ENCODE results near the gene TMEM125. TPM values are rescaled to one million over a fixed set of nuclear protein-coding genes. Genes with fewer than 3 reads are reported as not detected.

The TMEM125 gene
- total RNA-seq, 1 donor from 2014 or later: 0.73 TPM

DNA sequence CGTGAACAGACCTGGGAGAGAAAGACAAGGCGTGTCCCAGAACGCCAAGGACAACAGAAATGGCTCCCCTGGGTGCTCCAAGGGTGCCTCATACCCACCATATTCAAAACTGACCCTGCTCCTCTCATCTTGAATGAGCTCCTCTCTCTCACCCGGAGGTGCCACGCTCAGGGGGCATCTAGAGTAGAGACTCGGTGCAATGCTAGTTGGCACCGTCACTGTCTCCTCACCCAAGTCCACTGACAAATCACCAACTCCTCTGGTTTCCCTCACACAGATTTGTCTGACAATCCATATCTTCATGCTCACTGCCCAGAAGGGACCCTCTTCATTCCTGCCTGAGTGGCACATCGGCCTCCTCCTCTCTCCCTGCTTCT, 5.0 kb downstream of the TMEM125 start:
- Mint-ChIP-seq H3K27me3 (ENCODE audit: insufficient read depth, low read depth) (peaks cover 21% of the 10 kb centered on the region), H3K4me1 (peaks cover 3% of the 10 kb centered on the region), H3K9me3 (peaks cover under 1% of the 10 kb centered on the region), H3K4me3 (no peak overlapping the region), H3K27ac (peak overlapping the region; percentile 43), H3K36me3 (no peaks in the 10 kb centered on the region)
- TF ChIP-seq EZH2phosphoT487 (IDR thresholded peaks at IDR 0.05): no peak
- H3K9ac ChIP-seq: no peak overlapping the region
- peaks cover 13% of the 10 kb centered on the region for H3K4me1 ChIP-seq
- no peaks in the 10 kb centered on the region for H3K79me2 ChIP-seq (ENCODE audit: low read depth)
- no peaks in the 10 kb centered on the region for H3K27me3 ChIP-seq
- H3K4me2 ChIP-seq: no peak overlapping the region
- no peak overlapping the region for H3K4me3 ChIP-seq
- no peak for DNase-seq (ENCODE audit: low spot score)
- no peaks in the 10 kb centered on the region for H3K36me3 ChIP-seq
- H4K20me1 ChIP-seq (ENCODE audit: low read depth): no peaks in the 10 kb centered on the region
- H3F3A ChIP-seq (ENCODE audit: low read depth): no peaks in the 10 kb centered on the region
- H3K27ac ChIP-seq: no peak overlapping the region
- H2AFZ ChIP-seq (replicated peaks): no peak overlapping the region
- no peaks in the 10 kb centered on the region for H3K9me3 ChIP-seq (ENCODE audit: low read depth)

DNA sequence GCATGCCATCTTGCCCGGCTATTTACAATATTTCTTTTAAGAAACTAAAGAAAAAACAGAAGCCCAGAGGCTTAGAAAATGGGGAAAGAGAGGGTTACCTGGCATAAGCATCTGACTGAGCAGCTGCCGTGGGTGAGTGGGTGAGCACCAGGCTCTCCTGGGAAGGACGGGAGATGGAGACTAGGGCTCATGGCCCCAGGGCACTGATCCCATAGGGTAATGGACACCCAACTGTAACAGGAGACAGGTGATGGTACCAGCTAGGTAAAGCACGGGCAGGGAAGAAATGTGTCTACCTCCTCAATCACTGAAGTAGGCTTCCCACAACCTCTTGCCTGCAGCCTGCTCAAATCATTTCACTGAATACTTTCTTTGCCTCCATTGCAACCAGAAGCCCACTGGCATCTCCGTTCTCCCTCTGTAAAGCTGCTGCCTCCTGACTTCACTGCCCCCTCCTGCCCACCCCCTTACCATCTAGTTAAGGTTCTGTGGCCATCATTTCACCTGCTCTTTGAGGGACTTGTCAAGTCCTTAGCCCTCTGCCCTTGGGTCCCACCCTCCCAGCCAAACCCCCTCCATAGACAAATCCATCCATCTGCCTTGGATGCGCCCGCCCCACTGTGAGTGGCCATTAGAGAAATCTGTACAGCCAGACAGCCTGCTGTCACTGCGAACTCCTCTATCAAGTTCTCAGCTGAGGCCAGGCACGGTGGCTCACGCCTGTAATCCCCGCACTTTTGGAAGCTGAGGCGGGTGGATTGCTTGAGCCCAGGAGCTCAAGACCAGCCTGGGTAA, 6.2 kb downstream of the TMEM125 start:
- Mint-ChIP-seq H3K27ac (no peak overlapping the region), H3K4me3 (no peak overlapping the region)
- H4K20me1 ChIP-seq (ENCODE audit: low read depth): no peaks in the 10 kb centered on the region

DNA sequence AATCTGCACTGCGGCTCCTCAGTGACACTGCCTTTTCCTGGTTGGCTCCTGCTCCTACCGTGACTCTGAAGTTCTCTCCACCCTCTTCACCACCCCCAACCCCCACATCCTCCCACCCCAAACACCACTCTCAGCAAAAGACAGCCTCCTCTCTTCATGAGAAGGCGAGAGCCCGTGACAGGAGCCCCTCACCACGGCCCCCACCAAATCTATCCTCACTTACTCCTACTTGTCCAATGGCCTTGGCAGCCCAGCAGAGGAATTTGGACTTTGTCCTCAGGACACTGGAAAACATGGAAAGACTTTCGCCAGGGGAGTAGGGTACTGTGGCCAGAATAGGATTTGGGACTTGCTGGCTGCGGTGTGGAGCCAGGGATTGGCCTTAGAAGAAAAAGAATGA, 6.9 kb downstream of the TMEM125 start:
- H3K9ac ChIP-seq: no peak overlapping the region
- no peak overlapping the region for H3K27ac ChIP-seq
- H3K79me2 ChIP-seq (ENCODE audit: low read depth): no peaks in the 10 kb centered on the region
- H3K4me1 Mint-ChIP-seq: peaks cover 11% of the 10 kb centered on the region
- H3K36me3 Mint-ChIP-seq: no peaks in the 10 kb centered on the region
- no peak overlapping the region for H3K4me2 ChIP-seq
- H3K27me3 ChIP-seq: no peaks in the 10 kb centered on the region
- H3K9me3 Mint-ChIP-seq: peaks cover 6% of the 10 kb centered on the region
- no peaks in the 10 kb centered on the region for H3K4me1 ChIP-seq
- H2AFZ ChIP-seq (replicated peaks): no peak overlapping the region
- peaks cover 22% of the 10 kb centered on the region for H3K27me3 Mint-ChIP-seq (ENCODE audit: insufficient read depth, low read depth)
- peak overlapping the region; percentile 48 for H3K27ac Mint-ChIP-seq
- H3K9me3 ChIP-seq (ENCODE audit: low read depth): no peaks in the 10 kb centered on the region
- no peak for DNase-seq (ENCODE audit: low spot score)
- H3K4me3 Mint-ChIP-seq: no peak overlapping the region
- TF ChIP-seq, protein P1, sequence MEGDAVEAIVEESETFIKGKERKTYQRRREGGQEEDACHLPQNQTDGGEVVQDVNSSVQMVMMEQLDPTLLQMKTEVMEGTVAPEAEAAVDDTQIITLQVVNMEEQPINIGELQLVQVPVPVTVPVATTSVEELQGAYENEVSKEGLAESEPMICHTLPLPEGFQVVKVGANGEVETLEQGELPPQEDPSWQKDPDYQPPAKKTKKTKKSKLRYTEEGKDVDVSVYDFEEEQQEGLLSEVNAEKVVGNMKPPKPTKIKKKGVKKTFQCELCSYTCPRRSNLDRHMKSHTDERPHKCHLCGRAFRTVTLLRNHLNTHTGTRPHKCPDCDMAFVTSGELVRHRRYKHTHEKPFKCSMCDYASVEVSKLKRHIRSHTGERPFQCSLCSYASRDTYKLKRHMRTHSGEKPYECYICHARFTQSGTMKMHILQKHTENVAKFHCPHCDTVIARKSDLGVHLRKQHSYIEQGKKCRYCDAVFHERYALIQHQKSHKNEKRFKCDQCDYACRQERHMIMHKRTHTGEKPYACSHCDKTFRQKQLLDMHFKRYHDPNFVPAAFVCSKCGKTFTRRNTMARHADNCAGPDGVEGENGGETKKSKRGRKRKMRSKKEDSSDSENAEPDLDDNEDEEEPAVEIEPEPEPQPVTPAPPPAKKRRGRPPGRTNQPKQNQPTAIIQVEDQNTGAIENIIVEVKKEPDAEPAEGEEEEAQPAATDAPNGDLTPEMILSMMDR (IDR thresholded peaks at IDR 0.05): no peak
- no peak for TF ChIP-seq EZH2phosphoT487 (IDR thresholded peaks at IDR 0.05)
- no peak for TF ChIP-seq EZH2 (IDR thresholded peaks at IDR 0.05)
- H3K36me3 ChIP-seq: no peaks in the 10 kb centered on the region
- no peaks in the 10 kb centered on the region for H3F3A ChIP-seq (ENCODE audit: low read depth)
- no peak overlapping the region for H3K4me3 ChIP-seq
- H4K20me1 ChIP-seq (ENCODE audit: low read depth): no peaks in the 10 kb centered on the region

More for the DNA sequence above, 6.2 kb downstream of the TMEM125 start:
- Histone ChIP-seq H3K79me2 (ENCODE audit: low read depth) (no peaks in the 10 kb centered on the region), H3K36me3 (no peaks in the 10 kb centered on the region), H2AFZ (replicated peaks) (no peak overlapping the region), H3F3A (ENCODE audit: low read depth) (no peaks in the 10 kb centered on the region), H3K9me3 (ENCODE audit: low read depth) (no peaks in the 10 kb centered on the region), H3K27me3 (no peaks in the 10 kb centered on the region), H3K4me3 (no peak overlapping the region), H3K9ac (no peak overlapping the region), H3K4me1 (peaks cover 5% of the 10 kb centered on the region), H3K27ac (no peak overlapping the region), H3K4me2 (no peak overlapping the region)
- Mint-ChIP-seq H3K36me3 (no peaks in the 10 kb centered on the region), H3K4me1 (peaks cover 9% of the 10 kb centered on the region), H3K27me3 (ENCODE audit: insufficient read depth, low read depth) (peaks cover 26% of the 10 kb centered on the region), H3K9me3 (peaks cover 4% of the 10 kb centered on the region)
- TF ChIP-seq, protein P1 (IDR thresholded peaks at IDR 0.05): no peak
- TF ChIP-seq EZH2phosphoT487 (IDR thresholded peaks at IDR 0.05) (no peak), EZH2 (IDR thresholded peaks at IDR 0.05) (no peak)
- no peak for DNase-seq (ENCODE audit: low spot score)
